Heart left ventricle (tissue), 16 donors: ENCODE results near the gene SDF2L1. TPM values are rescaled to one million over a fixed set of nuclear protein-coding genes. Genes with fewer than 3 reads are reported as not detected.
"Not testable (repeated sequence)": the region's sequence is repeated elsewhere in the genome, so short reads cannot be mapped to it uniquely, and the experiment has no call there.

Experiments used
- ATAC-seq, 4 donors: fragments of 200-7000 bp; cut with Tn5 transposase; one replicate each; pipeline ENCODE4 v1.9.1; 2020 to 2022; ENCODE audit warnings: moderate library complexity in 4 of 4, mild to moderate bottlenecking in 3 of 4, moderate number of reproducible peaks in 1 of 4
- DNase-seq, 5 donors: peaks; one replicate each; pipeline ENCODE4 v3.0.0-alpha.2; 2020
- H3K27ac ChIP-seq, 12 donors: fragments of 200-600 bp; sonication (generic) in 4 of 12; one replicate each; pipeline versions ENCODE4 v1.5.0 to v1.8.0; 2016 to 2022; ENCODE audit warnings: mild to moderate bottlenecking in 2 of 12
- H3K27me3 ChIP-seq, 9 donors: fragments of 200-600 bp; sonication (generic) in 2 of 9; one replicate each; pipeline versions ENCODE4 v1.5.1 to v1.8.0; 2016 to 2022; ENCODE audit warnings: mild to moderate bottlenecking in 3 of 9
- H3K36me3 ChIP-seq, 9 donors: fragments of 200-600 bp; sonication (generic) in 2 of 9; one replicate each; pipeline versions ENCODE4 v1.5.0 to v1.8.0; 2018 to 2022; ENCODE audit warnings: mild to moderate bottlenecking in 2 of 9
- H3K4me1 ChIP-seq, 12 donors: fragments of 200-600 bp; sonication (generic) in 4 of 12; one replicate each; pipeline versions ENCODE4 v1.5.0 to v1.8.0; 2016 to 2022; ENCODE audit warnings: mild to moderate bottlenecking in 3 of 12
- H3K4me3 ChIP-seq, 12 donors: fragments of 200-600 bp; sonication (generic) in 4 of 12; one replicate each; pipeline versions ENCODE4 v1.5.0 to v1.8.0; 2017 to 2022; ENCODE audit warnings: mild to moderate bottlenecking in 9 of 12, moderate library complexity in 4 of 12
- H3K9me3 ChIP-seq, 12 donors: fragments of 200-600 bp; sonication (generic) in 4 of 12; one replicate each; pipeline versions ENCODE4 v1.5.0 to v1.8.0; 2016 to 2022; ENCODE audit warnings: mild to moderate bottlenecking in 1 of 12
- POLR2A ChIP-seq, 2 donors: fragments of 450-650 bp; IDR thresholded peaks; one replicate each; pipeline ENCODE4 v1.6.1; 2017; ENCODE audit warnings: antibody characterized with exemption in 2 of 2, mild to moderate bottlenecking in 2 of 2, moderate library complexity in 2 of 2
- WGBS, 4 donors: extraction: QIAGEN DNeasy Blood & Tissue Kit in 2 of 4; methylation state at CpG; one replicate each; pipeline versions ENCODE4 v1.1.5 to v1.1.7; 2013 to 2018; 5-methylcytosine and 5-hydroxymethylcytosine counted together
- intact Hi-C, 10 donors: fragments of 100-400 bp; cut with DNase I; formaldehyde crosslinking; loops; one replicate each; pipeline versions ENCODE4 v1.11.1 to v1.14.2; 2022
- polyA plus RNA-seq, 2 donors: library from polyadenylated mRNA; stranded (reverse); fragments of 200-250 nt; gene quantifications; one replicate each; pipeline ENCODE4 v1.2.3, GENCODE V29; 2013
- total RNA-seq, 9 donors: library from RNA; depleted of rRNA in 2 of 9; stranded (reverse); fragments of >200 nt in 2 of 9; fragmentation: NEBNext Ultra II Directional in 3 of 9; extraction: Animal tissue kit (Norgen Biotek cat#: 25700) in 3 of 9; gene quantifications; one replicate each; pipeline versions ENCODE4 v1.1.0 to v1.2.4, GENCODE V29; 2016 to 2023
- TF ChIP-seq, protein P1 (sequence below), 12 donors: fragments of 200-600 bp; sonication (generic) in 4 of 12; IDR thresholded peaks; one replicate each; pipeline versions ENCODE4 v1.5.0 to v1.8.0; 2018 to 2022; ENCODE audit warnings: antibody characterized with exemption in 12 of 12, mild to moderate bottlenecking in 5 of 12
- donor health status: ischemic (EF 13 %, LVEDD 7.1; RV severe dilation, severe dysfunction).
- donor health status: healthy with polysubstance abuse.
- donor health status: DM: no; HTN: yes; CAD: no.
- donor health status: DM: no; HTN: no; CAD: no.
- donor health status: ischemic (EF 25% LVEDD 6.9; RV normal size, moderate dysfunction).
- donor health status: ischemic (EF 25% LVEDD 5.7; RV mildly dilated, moderate dysfunction).
- donor health status: healthy.
- donor health status: DM: yes; HTN: yes; CAD: no.
- donor health status: ischemic (EF 35%, LVEDD 5.7; RV mildly dilated, moderate dysfunction).
- donor health status: nonischemic (EF 11% LVEDD 7.7; RV severe dilation, severe dysfunction).
- donor health status: DM: yes; HTN: yes; CAD: no.
- donor health status: PGD.
- donor health status: ischemic (EF 29% LVEDD 5.4; RV normal size, mild dysfunction).
- donor health status: nonischemic (EF 23%, LVEDD 6.1; RV moderate dilation, normal function).

SDF2L1 gene
- total and polyA plus RNA-seq, 11 donors, result 14.1 to 226 (median 24.5) TPM

DNA sequence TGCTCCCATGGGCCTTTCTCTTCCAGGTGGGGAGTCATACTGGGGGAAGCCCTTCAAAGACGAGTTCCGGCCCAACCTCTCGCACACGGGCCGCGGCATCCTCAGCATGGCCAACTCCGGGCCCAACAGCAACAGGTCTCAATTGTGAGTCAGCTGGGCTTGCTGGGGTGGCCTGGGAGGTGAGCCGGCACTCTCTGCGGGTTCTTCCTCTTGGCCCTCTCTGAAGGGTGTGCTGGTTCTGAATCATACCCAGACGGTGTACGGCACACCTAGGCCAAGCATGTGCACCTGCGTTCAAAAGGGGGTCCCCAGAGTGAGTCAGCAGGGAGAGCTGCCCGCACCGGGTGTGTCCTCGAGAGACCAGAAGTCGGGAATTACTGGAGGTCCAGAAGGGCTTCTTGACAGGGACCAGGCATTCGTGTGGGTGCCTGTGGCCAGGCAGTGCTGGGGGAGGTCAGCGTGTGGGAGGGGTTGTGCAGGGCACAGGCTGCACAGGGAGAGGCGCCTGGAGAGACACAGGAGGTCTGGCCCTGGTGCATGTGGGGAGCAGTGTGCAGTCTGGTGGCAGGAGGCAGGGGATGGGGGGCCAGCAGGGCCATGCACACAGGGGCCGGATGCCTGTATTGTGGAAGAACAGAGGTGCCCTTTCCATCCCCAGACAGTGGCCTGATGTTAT lies 46.7 kb downstream of the SDF2L1 start:
- ATAC-seq, result no peak

DNA sequence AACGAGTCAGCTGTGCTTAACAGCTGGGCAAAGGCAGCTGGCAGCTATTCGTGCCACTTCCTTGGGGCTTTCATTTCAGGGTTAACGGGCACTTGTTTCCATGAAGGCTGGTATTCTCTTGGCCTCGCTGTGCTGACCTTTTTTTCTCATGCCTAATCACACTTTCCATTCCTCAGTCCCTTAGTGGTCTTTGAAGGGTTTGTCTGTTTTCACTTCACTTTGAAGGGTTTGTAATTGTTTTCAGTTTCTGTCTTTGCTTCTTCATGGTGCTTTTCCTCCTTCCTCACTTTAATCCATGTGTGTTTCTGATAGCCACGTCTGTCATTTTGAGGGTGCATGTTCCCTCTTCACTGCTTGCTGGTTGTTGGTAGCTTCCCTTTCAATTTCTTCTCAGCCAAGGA lies 48.3 kb downstream of the SDF2L1 start:
- 49 to 65% (median 61%) methylated on average over 5 of the region's 5 CpGs for WGBS, 4 donors
- DNase-seq (no peak), ATAC-seq (no peak)
- Histone ChIP-seq H3K36me3 (peaks cover 0 to 87% (median 75%) of the 10 kb centered on the region in 9 donors), H3K4me1 (peaks cover 0 to 5% (median 0%) of the 10 kb centered on the region in 12 donors), H3K9me3 (no peaks in the 10 kb centered on the region), H3K4me3 (no peak overlapping the region), H3K27me3 (no peaks in the 10 kb centered on the region), H3K27ac (peak overlapping the region in 2 of 12 donors; percentile 4 to 27)
- TF ChIP-seq, protein P1, sequence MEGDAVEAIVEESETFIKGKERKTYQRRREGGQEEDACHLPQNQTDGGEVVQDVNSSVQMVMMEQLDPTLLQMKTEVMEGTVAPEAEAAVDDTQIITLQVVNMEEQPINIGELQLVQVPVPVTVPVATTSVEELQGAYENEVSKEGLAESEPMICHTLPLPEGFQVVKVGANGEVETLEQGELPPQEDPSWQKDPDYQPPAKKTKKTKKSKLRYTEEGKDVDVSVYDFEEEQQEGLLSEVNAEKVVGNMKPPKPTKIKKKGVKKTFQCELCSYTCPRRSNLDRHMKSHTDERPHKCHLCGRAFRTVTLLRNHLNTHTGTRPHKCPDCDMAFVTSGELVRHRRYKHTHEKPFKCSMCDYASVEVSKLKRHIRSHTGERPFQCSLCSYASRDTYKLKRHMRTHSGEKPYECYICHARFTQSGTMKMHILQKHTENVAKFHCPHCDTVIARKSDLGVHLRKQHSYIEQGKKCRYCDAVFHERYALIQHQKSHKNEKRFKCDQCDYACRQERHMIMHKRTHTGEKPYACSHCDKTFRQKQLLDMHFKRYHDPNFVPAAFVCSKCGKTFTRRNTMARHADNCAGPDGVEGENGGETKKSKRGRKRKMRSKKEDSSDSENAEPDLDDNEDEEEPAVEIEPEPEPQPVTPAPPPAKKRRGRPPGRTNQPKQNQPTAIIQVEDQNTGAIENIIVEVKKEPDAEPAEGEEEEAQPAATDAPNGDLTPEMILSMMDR (IDR thresholded peaks at IDR 0.05), result no peak
- TF ChIP-seq POLR2A (IDR thresholded peaks at IDR 0.05), result no peak
- intact Hi-C loops, result no loop called here

More for the DNA sequence above, 46.7 kb downstream of the SDF2L1 start:
- Histone ChIP-seq H3K36me3 (peaks cover 0 to 89% (median 80%) of the 10 kb centered on the region in 9 donors), H3K27me3 (no peaks in the 10 kb centered on the region), H3K27ac (no peak overlapping the region), H3K9me3 (no peaks in the 10 kb centered on the region), H3K4me3 (no peak overlapping the region), H3K4me1 (peaks cover 0 to 5% (median 0%) of the 10 kb centered on the region in 12 donors)
- intact Hi-C loops, result no loop called here
- no peak for DNase-seq
- TF ChIP-seq POLR2A (IDR thresholded peaks at IDR 0.05), result no peak
- TF ChIP-seq, protein P1 (IDR thresholded peaks at IDR 0.05), result no peak
- 91 to 93% (median 92%) methylated on average over 18 to 20 of the region's 20 CpGs for WGBS, 4 donors

DNA sequence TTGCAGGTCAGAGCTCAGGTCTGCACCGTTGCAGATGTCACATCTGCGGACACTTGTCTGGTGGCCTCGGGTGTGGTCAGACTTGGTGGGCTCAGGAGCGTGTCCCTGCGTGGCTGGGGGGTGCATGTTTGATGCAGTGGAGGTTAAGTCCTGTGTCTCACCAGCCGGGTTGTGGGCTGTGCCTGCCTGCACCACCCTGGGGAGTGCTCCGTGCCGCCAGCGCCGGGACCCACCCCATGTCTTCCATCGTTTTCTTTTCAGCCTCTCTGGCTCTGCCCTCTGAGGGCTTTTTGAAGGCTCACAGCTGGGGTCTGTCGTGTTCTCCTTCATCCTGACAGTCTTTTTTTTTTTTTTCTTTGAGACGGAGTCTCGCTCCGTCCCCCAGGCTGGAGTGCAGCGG lies 49.7 kb downstream of the SDF2L1 start:
- ATAC-seq, result no peak
- H3K27me3 ChIP-seq, result no peaks in the 10 kb centered on the region
- no peaks in the 10 kb centered on the region for H3K9me3 ChIP-seq
- peaks cover 0 to 89% (median 74%) of the 10 kb centered on the region in 9 donors for H3K36me3 ChIP-seq
- 77 to 86% (median 82%) methylated on average over 16 of the region's 16 CpGs for WGBS, 4 donors
- H3K27ac ChIP-seq, result no peak overlapping the region
- no peak overlapping the region for H3K4me3 ChIP-seq
- intact Hi-C loops, result no loop called here
- TF ChIP-seq, protein P1 (IDR thresholded peaks at IDR 0.05), result no peak
- no peak for TF ChIP-seq POLR2A (IDR thresholded peaks at IDR 0.05)
- peaks cover 0 to 5% (median 0%) of the 10 kb centered on the region in 12 donors for H3K4me1 ChIP-seq
- DNase-seq, result no peak

DNA sequence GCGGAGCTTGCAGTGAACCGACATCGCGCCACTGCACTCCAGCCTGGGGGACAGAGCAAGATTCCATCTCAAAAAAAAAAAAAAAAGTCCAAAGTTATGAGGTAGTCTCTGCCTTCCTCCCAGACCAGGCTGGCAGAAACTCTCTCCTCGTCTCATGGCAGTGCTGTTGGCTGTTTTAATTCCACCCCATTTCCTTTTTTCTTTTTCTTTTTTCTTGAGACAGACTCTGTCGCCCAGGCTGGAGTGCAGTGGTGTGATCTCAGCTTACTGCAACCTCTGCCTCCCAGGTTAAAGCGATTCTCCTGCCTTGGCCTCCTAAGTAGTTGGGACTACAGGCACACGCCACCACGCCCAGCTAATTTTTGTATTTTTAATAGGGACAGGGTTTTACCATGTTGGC lies 50.8 kb downstream of the SDF2L1 start:
- 94 to 95% (median 95%) methylated on average over 9 of the region's 9 CpGs for WGBS, 4 donors
- peaks cover 0 to 87% (median 74%) of the 10 kb centered on the region in 9 donors for H3K36me3 ChIP-seq
- H3K4me1 ChIP-seq, H3K4me3 ChIP-seq, H3K9me3 ChIP-seq, DNase-seq, intact Hi-C loops, H3K27me3 ChIP-seq, ATAC-seq, H3K27ac ChIP-seq: not testable (repeated sequence)
